HG02870 (cell line): ENCODE results near the gene DOCK10.

Source experiments
- ATAC-seq: cut with Tn5 transposase; IDR thresholded peaks from one replicate; pipeline ENCODE4 v1.9.1; 2021; ENCODE audit warnings: mild to moderate bottlenecking, moderate library complexity; ENCODE audit not compliant: unreplicated experiment

The DOCK10 gene

GRCh38 chr2:225013425-225014365 is 28.6 kb downstream of the DOCK10 start:
- no peak for ATAC-seq

DNA sequence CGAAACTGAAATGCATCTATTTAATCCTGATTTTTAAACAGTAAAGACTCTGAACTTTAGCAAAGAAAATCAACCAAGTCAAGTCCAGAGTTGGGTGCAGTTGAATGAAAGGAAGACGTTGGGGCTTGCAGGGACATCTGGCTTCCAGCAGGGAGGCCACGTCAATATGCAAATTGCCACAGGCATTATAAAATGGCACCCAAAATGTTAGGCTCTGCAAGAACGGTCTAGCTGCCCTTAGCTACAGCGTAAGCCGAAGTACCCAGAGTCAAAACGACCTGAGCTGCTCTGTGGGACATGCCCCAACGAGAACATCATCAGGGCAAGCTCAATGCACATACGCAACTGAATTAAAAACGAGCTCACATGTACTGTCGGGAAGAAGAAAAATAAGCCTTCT is 30.7 kb downstream of the DOCK10 start:
- no peak for ATAC-seq

DNA sequence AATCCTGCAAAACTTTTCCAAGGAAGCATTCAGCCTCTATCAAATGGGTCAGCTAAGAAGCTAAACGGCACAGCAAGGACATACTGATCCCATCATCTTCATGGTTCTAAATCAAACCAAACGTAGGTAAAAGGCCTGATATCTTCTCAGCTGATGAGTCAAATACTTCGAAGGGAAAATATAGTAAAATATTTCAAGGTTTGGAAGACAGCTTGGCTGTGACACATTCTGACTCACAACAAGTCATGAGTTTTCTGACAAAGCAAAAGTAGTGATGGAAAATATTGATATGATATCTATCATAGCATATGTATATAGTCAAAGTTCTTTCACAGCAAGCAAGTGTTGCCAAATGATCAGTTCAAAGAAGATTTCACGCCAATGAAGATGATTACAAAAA is 31.5 kb downstream of the DOCK10 start:
- no peak for ATAC-seq

DNA sequence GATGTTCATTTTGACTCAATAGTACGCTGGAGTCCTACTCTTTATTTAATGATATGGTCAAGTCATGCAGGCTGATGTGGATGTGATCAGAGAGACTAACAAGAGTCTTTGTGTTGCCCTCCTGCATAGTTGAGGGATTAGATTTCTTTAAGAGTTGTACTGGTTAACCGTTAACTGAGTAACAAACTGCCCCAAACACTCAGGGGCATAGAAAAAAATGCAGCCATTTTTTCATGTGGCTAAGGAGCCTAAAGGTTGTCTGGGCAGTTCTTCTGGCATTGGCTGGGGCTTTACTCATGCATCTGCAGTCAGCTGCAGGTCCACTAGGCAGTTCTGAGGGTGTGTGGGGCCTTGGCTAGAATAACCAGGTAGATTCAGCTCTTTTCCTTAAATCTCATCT is 32.5 kb downstream of the DOCK10 start:
- no peak for ATAC-seq

DNA sequence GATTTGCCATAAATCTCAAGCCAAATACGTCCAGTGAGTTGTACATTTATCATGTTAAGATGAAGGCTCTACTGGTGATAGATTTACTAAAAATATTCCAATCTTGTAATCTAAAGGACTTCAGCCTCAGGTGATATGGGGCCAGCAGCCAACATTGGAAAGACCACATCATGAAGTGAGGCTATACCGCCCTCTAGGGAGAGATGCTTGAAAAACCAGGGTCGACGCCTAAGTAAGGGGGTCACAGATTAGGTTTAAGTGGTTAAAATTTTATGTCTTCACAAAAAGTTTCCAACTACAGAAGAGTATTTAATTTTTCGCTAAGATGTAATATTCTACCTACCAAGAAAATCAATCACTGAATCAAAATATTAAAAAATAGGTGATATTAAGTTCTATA is 33.3 kb downstream of the DOCK10 start:
- peak; percentile 24 for ATAC-seq

- ATAC-seq, result peak; percentile 55
Measured at GRCh38 chr2:225008179-225008856, 34.0 kb downstream of the DOCK10 start.

GRCh38 chr2:225006730-225007129 is 35.5 kb downstream of the DOCK10 start:
- no peak for ATAC-seq

DNA sequence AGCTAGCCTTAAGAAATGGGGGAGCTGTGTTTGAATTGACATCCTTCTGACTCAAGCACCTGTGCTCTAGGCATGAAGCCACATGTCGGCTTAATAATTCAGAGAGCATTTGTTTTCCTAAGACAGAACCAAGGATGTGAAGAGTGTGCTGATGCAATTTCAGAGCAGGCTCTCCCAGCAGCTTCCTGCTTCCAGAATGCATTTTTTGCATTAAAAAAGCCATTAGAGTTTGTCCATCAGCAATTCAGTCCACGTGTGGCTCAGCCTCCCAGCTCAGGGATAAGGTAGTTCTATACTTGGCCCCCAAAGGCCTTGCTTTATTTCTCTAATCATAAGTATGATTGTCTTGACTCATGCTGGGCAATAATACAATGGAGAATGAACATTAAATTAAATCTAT is 37.7 kb downstream of the DOCK10 start:
- no peak for ATAC-seq

GRCh38 chr2:225002656-225003045 is 39.6 kb downstream of the DOCK10 start:
- ATAC-seq, result peak; percentile 83

GRCh38 chr2:225002039-225002655 is 40.1 kb downstream of the DOCK10 start:
- peak; percentile 65 for ATAC-seq

DNA sequence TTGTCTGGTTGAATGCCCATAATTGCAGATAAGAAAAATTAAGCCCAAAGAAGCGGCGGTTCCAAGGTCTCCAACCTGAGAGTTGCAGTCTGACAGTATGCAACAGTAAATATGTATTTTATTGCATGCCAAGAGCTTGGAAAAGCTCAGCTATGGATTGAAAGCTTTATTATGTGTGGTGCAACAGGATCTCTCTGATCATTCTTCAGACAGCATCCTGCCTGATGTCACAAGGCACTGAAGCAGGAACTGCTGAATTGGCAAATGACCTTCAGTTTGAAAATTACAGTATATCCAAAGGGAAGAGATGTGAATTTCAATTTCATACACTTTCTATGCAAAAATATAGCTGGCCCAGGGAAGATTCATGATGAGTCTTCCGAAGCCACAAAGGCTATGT is 42.5 kb downstream of the DOCK10 start:
- no peak for ATAC-seq

GRCh38 chr2:224999321-224999720 is 42.9 kb downstream of the DOCK10 start:
- no peak for ATAC-seq

GRCh38 chr2:224997802-224998201 is 44.5 kb downstream of the DOCK10 start:
- ATAC-seq, result no peak

GRCh38 chr2:224995419-224995818 is 46.8 kb downstream of the DOCK10 start:
- no peak for ATAC-seq

- no peak for ATAC-seq
Measured at GRCh38 chr2:224994242-224994823, 47.9 kb downstream of the DOCK10 start.

DNA sequence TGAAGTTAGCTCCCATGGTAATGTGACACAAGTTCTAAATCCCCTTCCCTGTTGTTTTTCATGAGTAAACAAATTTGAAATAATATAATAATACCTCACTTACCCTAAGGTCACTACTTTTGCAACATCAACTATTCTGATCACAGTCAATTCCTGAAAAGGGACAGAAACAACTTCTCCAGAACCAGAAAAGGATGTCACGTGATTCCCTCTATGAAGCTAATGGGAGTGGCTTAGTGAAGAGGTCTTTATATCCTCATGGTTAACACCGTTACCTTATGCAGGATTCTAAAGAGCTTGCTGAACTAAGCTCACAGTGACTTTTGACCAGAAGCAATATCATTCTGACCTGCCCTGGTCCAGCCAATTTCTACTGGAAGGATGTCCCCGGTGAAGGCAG is 51.6 kb downstream of the DOCK10 start:
- no peak for ATAC-seq

GRCh38 chr2:224987733-224988132 is 54.5 kb downstream of the DOCK10 start:
- no peak for ATAC-seq

GRCh38 chr2:224986477-224986876 is 55.8 kb downstream of the DOCK10 start:
- no peak for ATAC-seq

DNA sequence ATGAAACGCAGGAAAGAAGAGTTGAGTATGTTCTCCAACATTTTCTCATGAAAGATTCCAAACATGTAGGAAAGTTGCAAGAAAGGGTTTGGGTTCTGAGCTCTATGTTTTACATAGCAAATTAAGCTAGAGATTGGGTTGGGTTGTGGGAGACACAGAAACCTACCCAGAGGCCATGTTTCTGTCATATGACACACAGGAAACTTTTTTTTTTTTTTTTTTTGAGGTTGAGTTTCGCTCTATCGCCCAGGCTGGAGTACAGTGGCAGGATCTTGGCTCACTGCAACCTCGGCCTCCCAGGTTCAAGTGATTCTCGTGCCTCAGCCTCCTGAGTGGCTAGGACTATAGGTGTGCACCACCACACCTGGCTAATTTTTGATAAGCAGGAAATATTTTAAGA is 57.6 kb downstream of the DOCK10 start:
- peak; percentile 40 for ATAC-seq

DNA sequence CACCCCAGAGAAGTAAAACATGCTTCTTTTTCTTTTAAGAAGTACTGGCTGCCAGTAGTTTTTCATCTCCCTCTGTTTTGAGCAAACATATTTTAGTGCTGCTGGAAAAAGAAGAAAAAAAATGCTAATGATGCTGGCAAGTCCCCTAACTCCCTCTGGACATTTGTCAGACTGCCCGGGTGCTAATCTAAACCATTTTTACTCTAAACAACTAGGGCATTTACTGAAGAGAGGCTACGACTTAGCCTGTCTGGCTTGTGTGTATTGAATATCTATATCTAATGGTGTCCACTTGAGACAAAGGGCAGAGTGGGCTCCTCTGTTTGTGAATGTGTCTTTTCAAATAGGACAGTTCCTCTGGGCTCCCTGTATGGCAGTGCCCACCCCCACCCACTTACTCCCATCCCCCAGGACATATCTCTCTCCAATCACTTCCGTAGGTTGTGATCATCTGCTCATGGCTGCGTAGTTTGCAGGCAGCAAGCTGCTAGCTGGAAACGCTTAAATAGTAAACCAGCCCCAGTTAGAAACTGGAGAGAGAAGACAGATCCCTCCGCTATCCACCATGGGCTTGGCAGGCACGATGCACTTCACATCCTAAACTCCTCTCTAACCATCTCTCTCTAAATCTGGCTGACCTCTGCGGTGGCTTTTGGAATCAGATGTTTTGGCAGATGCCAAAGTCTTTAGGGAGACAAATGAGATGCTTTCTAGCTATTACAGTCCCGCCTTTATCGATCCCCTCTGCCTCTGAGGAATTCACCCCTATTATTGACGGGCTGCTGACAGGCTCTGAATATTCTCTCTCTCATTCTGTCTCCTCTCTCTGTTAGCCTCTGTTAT is 58.3 kb downstream of the DOCK10 start:
- ATAC-seq, result no peak
